ENCODE results near the gene POLR2A. TPM values are rescaled to one million over a fixed set of nuclear protein-coding genes. Genes with fewer than 3 reads are reported as not detected.
A peak's percentile ranks its signal among the peaks of the same experiment; 100 is the strongest.

Gene POLR2A
- total RNA-seq, 1 experiment from 2014 or later, result 47.1 TPM

DNA sequence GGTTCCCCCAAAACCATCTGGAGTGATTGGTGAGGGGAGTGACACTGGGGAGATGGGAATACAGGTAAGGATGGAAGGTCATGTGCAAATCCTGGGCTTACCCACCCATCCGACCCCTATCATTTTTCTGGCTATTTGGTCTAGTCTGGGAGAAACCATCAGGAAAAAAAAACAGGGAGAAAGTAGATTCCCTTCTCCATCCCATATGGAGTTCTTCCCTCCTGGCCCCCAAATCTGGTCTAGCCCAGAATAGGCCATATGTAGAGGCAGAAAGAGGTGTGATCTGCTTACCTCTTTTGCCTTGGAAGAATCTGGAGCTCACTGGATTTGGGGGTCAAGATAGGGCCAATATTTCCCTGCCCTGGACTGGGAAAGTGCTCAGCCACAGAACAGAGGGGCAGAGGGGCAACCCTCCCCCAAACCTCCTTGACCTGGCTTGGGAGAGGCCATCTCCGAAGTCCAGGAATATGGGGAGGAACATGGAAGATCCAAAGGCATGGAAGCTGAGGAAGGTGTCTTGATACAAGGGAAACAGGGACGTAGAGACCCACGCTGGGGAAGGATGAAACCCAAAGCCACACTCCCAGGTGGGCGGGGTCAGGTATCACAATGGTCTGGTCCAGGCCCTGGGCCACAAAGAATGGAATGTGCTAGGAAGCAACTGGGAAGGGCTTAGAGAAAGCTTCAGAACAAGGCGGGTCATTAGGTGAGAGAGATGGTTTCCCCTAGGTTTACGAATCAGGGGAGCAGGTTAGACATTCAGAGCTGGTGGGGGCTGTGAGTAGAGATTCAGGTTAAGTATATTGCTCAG, 23.1 kb upstream of the POLR2A start:
- Histone ChIP-seq H3K36me3 (ENCODE audit: low read depth, low read length) (no peaks in the 10 kb centered on the region; the same call in 1 of the 2 replicates), H3K4me2 (ENCODE audit: low read length) (no peak overlapping the region), H3K79me2 (ENCODE audit: low read length) (no peaks in the 10 kb centered on the region), H4K20me1 (ENCODE audit: low read length) (no peaks in the 10 kb centered on the region), H3K9me2 (replicated peaks; ENCODE audit: low read length) (no peaks in the 10 kb centered on the region), H3K27ac (ENCODE audit: low read length) (no peak overlapping the region), H2AFZ (ENCODE audit: low read length) (no peak overlapping the region), H3K4me1 (ENCODE audit: insufficient read depth, low read length) (peaks cover 3% of the 10 kb centered on the region; the same call in 1 of the 2 replicates), H3K9ac (ENCODE audit: low read length) (no peak overlapping the region), H3K9me3 (ENCODE audit: low read length) (no peaks in the 10 kb centered on the region), H3K27me3 (ENCODE audit: low read length) (no peaks in the 10 kb centered on the region), H3F3A (ENCODE audit: low read length, unreplicated experiment) (no peaks in the 10 kb centered on the region), H3K4me3 (ENCODE audit: low read length) (no peak overlapping the region)
- BruUV-seq (replicated peaks), result TSS peak; percentile 9
- DNase-seq (no peak), ATAC-seq (no peak)
- ChIA-PET POLR2A (ENCODE audit: unreplicated experiment) (no interaction called here), CTCF (no interaction called here)
- intact Hi-C loops (cut with micrococcal nuclease), result no loop called here
- no peak for TF ChIP-seq EZH2 (IDR thresholded peaks at IDR 0.05; ENCODE audit: low read length, unreplicated experiment)
- TF ChIP-seq, protein P1, sequence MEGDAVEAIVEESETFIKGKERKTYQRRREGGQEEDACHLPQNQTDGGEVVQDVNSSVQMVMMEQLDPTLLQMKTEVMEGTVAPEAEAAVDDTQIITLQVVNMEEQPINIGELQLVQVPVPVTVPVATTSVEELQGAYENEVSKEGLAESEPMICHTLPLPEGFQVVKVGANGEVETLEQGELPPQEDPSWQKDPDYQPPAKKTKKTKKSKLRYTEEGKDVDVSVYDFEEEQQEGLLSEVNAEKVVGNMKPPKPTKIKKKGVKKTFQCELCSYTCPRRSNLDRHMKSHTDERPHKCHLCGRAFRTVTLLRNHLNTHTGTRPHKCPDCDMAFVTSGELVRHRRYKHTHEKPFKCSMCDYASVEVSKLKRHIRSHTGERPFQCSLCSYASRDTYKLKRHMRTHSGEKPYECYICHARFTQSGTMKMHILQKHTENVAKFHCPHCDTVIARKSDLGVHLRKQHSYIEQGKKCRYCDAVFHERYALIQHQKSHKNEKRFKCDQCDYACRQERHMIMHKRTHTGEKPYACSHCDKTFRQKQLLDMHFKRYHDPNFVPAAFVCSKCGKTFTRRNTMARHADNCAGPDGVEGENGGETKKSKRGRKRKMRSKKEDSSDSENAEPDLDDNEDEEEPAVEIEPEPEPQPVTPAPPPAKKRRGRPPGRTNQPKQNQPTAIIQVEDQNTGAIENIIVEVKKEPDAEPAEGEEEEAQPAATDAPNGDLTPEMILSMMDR (conservative IDR thresholded peaks at IDR 0.05; ENCODE audit: low read depth, low read length), result no peak
- TF ChIP-seq EZH2phosphoT487 (IDR thresholded peaks at IDR 0.05; ENCODE audit: borderline replicate concordance, low read length), result no peak

DNA sequence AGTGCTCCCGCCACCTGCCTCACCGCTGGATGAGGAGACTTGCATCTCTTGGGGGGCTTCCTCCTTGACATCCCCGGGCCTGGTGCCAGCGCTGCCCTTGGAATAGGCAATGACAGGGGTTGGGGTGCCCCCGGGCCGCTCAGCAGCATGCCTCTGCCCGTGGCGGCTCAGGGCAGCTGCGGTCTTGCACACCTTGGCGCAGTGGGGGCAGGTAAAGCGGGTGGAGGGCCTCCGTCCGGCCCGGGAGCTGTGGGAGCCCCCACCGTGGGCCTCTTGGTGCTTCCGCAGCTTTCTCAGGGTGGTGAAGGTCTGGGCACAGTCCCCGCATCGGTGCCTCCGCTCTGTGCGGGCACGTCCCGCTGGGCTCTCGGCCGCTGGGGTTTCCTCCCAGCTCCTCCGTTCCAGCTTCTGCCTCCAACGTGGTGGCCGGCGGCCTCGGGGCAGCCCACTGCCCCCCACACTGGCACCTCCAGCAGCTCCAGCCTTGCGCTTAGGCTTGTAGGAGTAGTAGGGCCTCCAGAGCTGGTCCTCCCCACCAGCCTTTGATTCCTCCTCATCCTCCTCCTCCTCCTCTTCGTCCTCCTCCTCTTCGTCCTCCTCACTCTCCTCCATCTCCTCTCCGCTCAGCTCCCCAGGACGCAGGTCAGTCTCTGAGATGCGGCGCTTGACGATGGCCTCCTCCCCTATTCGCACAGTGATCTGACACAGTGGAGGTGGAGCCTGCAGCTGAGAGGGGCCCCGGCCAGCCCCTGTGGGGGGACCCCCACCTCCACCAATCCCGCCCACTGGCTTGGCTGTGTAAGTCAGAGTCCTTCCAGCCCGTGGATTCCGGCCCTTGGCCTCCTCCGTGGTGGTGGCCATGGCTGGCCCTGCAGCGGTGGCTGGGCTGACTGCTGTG, 21.4 kb upstream of the POLR2A start:
- ChIA-PET CTCF (no interaction called here), POLR2A (ENCODE audit: unreplicated experiment) (no interaction called here)
- no peak for ATAC-seq

More for the DNA sequence above, 21.4 kb upstream of the POLR2A start:
- BruUV-seq (replicated peaks), result no TSS peak
- H3K27me3 ChIP-seq (ENCODE audit: low read length), result no peaks in the 10 kb centered on the region
- intact Hi-C loops (cut with micrococcal nuclease), result no loop called here
- H3K9me2 ChIP-seq (replicated peaks; ENCODE audit: low read length), result no peaks in the 10 kb centered on the region
- no peak overlapping the region for H3K4me2 ChIP-seq (ENCODE audit: low read length)
- no peak overlapping the region for H3K4me3 ChIP-seq (ENCODE audit: low read length)
- no peaks in the 10 kb centered on the region for H3F3A ChIP-seq (ENCODE audit: low read length, unreplicated experiment)
- no peak for TF ChIP-seq EZH2 (IDR thresholded peaks at IDR 0.05; ENCODE audit: low read length, unreplicated experiment)
- TF ChIP-seq, protein P1 (conservative IDR thresholded peaks at IDR 0.05; ENCODE audit: low read depth, low read length), result no peak
- TF ChIP-seq EZH2phosphoT487 (IDR thresholded peaks at IDR 0.05; ENCODE audit: borderline replicate concordance, low read length), result no peak
- no peaks in the 10 kb centered on the region for H3K9me3 ChIP-seq (ENCODE audit: low read length)
- no peaks in the 10 kb centered on the region for H3K4me1 ChIP-seq (ENCODE audit: insufficient read depth, low read length)
- H3K27ac ChIP-seq (ENCODE audit: low read length), result no peak overlapping the region
- H3K9ac ChIP-seq (ENCODE audit: low read length), result no peak overlapping the region
- no peak for DNase-seq
- H3K79me2 ChIP-seq (ENCODE audit: low read length), result no peaks in the 10 kb centered on the region
- no peaks in the 10 kb centered on the region for H4K20me1 ChIP-seq (ENCODE audit: low read length)
- H3K36me3 ChIP-seq (ENCODE audit: low read depth, low read length), result no peaks in the 10 kb centered on the region; the same call in 1 of the 2 replicates
- H2AFZ ChIP-seq (ENCODE audit: low read length), result no peak overlapping the region
